Keratinocyte (primary cell): ENCODE data around the gene MLLT10.

Experiments
- CTCF ChIP-seq, 3 experiments: IDR thresholded peaks in 1 of 3; conservative IDR thresholded peaks in 1 of 3; optimal IDR thresholded peaks in 1 of 3; 2 replicates in 2 of 3; 3 replicates in 1 of 3; pipeline versions ENCODE3 to v1.5.1; 2011; ENCODE audit warnings: low read length in 3 of 3, mild to moderate bottlenecking in 3 of 3, moderate library complexity in 2 of 3, control low read depth in 1 of 3, inconsistent platforms in 1 of 3; ENCODE audit not compliant: insufficient read depth in 2 of 3; ENCODE audit errors: extremely low read depth in 1 of 3
- EZH2 ChIP-seq: IDR thresholded peaks from one replicate; pipeline ENCODE4 v1.6.1; 2012; ENCODE audit warnings: inconsistent platforms, mild to moderate bottlenecking, low read length, moderate library complexity

- TF ChIP-seq CTCF (optimal IDR thresholded peaks at IDR 0.05 in 1 of 3, IDR thresholded peaks at IDR 0.05 in 1 of 3, conservative IDR thresholded peaks at IDR 0.05 in 1 of 3; ENCODE audit: extremely low read depth in 1 of 3, insufficient read depth in 2 of 3, low read length in 3 of 3) (no peak), EZH2 (no peak)
These were observed 24.4 kb upstream of the MLLT10 start for GRCh38 chr10:21509341-21510240.
